DOHH2 (cell line): Measurements from ENCODE around the gene TPPP2.

Experiments used
- H3F3A ChIP-seq: fragments of 200-600 bp; sonication (generic), shearing (Covaris generic); 2 replicates; pipeline ENCODE4 v1.6.0; 2016; ENCODE audit warnings: antibody characterized with exemption, mild to moderate bottlenecking; ENCODE audit not compliant: control insufficient read depth, insufficient read depth
- H3K27ac ChIP-seq: fragments of 200-600 bp; sonication (generic); 2 replicates; pipeline ENCODE4 v1.5.1; 2014; ENCODE audit warnings: low read depth, mild to moderate bottlenecking, low read length, moderate library complexity
- H3K27me3 ChIP-seq: fragments of 200-600 bp; sonication (generic); 2 replicates; pipeline ENCODE4 v1.6.1; 2014; ENCODE audit warnings: mild to moderate bottlenecking, low read length, mixed read lengths; ENCODE audit not compliant: control insufficient read depth
- H3K36me3 ChIP-seq: fragments of 200-600 bp; sonication (generic); 2 replicates; pipeline ENCODE4 v1.6.1; 2014; ENCODE audit warnings: mild to moderate bottlenecking, low read length, moderate library complexity, mixed read lengths; ENCODE audit not compliant: control insufficient read depth
- H3K4me1 ChIP-seq: fragments of 200-600 bp; sonication (generic); 2 replicates; pipeline ENCODE4 v1.6.1; 2014; ENCODE audit warnings: mild to moderate bottlenecking, low read length, mixed read lengths; ENCODE audit not compliant: control insufficient read depth
- H3K4me2 ChIP-seq: fragments of 200-600 bp; sonication (generic); 2 replicates; pipeline ENCODE4 v1.6.0; 2014; ENCODE audit warnings: mild to moderate bottlenecking, low read length, moderate library complexity
- H3K4me3 ChIP-seq: fragments of 200-600 bp; sonication (generic); 2 replicates; pipeline ENCODE4 v1.5.1; 2014; ENCODE audit warnings: mild to moderate bottlenecking, low read length, mixed read lengths
- H3K79me2 ChIP-seq: fragments of 200-600 bp; sonication (generic); 2 replicates; pipeline ENCODE4 v1.6.1; 2014; ENCODE audit warnings: mild to moderate bottlenecking, low read length, mixed read lengths; ENCODE audit not compliant: control insufficient read depth
- H3K9me2 ChIP-seq: fragments of 200-600 bp; sonication (generic); replicated peaks from 2 replicates; pipeline ENCODE4 v1.6.1; 2014; ENCODE audit warnings: mild to moderate bottlenecking, low read length, mixed read lengths; ENCODE audit not compliant: control insufficient read depth
- H3K9me3 ChIP-seq: fragments of 200-600 bp; sonication (generic); 2 replicates; pipeline ENCODE4 v1.6.1; 2014; ENCODE audit warnings: antibody characterized with exemption, low read length, mixed read lengths; ENCODE audit not compliant: control insufficient read depth, insufficient read depth
- H4K20me1 ChIP-seq: fragments of 200-600 bp; sonication (generic); 2 replicates; pipeline ENCODE4 v1.6.0; 2014; ENCODE audit warnings: low read depth, mild to moderate bottlenecking, antibody characterized with exemption, low read length, moderate library complexity; ENCODE audit not compliant: control insufficient read depth, insufficient read depth
- EZH2phosphoT487 ChIP-seq: fragments of 200-600 bp; sonication (generic); IDR thresholded peaks from 2 replicates; pipeline ENCODE4 v1.6.1; 2017; ENCODE audit warnings: borderline replicate concordance, mild to moderate bottlenecking, antibody characterized with exemption, low read length, moderate library complexity, mixed read lengths
- TF ChIP-seq, protein P1 (sequence below): fragments of 200-600 bp; sonication (generic); IDR thresholded peaks from one replicate; pipeline ENCODE4 v1.5.1; 2014; ENCODE audit warnings: antibody characterized with exemption, mild to moderate bottlenecking, low read depth, low read length; ENCODE audit not compliant: poor library complexity, severe bottlenecking

The TPPP2 gene

DNA sequence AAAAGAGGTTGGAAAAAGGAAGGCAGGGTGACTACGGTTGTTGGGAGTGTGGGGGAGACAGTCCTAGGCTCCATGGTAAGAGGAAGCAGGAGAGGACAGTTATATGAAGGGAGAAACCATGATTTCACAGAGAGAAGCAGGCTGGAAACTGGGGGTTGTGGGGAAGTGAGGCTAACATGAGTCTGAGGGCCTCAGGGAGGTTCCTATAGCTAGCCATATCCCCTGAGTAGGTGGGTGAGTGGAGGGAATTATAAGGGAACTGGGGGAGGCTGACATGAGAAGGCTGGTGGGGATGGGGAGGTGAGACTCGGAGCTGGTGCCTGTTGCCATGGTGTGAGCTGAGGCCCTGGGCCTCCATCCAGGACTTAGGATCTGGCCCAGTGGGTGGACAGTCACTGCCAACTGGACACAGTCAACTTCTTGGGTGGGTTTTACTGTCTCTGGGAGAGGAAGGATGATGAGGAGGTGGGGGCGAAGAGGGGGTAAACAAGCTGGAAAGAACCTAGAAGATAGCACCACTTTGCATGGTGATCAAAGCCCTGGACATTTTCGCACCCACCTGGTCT is 3.2 kb downstream of the TPPP2 start:
- Histone ChIP-seq H3K27me3 (peaks cover 29% of the 10 kb centered on the region), H4K20me1 (no peaks in the 10 kb centered on the region), H3K4me2 (no peak overlapping the region), H3K4me1 (no peaks in the 10 kb centered on the region), H3K9me2 (no peaks in the 10 kb centered on the region), H3K36me3 (no peaks in the 10 kb centered on the region), H3K9me3 (no peaks in the 10 kb centered on the region), H3F3A (no peaks in the 10 kb centered on the region), H3K79me2 (no peaks in the 10 kb centered on the region), H3K27ac (no peak overlapping the region), H3K4me3 (no peak overlapping the region)
- TF ChIP-seq, protein P1, sequence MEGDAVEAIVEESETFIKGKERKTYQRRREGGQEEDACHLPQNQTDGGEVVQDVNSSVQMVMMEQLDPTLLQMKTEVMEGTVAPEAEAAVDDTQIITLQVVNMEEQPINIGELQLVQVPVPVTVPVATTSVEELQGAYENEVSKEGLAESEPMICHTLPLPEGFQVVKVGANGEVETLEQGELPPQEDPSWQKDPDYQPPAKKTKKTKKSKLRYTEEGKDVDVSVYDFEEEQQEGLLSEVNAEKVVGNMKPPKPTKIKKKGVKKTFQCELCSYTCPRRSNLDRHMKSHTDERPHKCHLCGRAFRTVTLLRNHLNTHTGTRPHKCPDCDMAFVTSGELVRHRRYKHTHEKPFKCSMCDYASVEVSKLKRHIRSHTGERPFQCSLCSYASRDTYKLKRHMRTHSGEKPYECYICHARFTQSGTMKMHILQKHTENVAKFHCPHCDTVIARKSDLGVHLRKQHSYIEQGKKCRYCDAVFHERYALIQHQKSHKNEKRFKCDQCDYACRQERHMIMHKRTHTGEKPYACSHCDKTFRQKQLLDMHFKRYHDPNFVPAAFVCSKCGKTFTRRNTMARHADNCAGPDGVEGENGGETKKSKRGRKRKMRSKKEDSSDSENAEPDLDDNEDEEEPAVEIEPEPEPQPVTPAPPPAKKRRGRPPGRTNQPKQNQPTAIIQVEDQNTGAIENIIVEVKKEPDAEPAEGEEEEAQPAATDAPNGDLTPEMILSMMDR: no peak
- TF ChIP-seq EZH2phosphoT487: no peak

DNA sequence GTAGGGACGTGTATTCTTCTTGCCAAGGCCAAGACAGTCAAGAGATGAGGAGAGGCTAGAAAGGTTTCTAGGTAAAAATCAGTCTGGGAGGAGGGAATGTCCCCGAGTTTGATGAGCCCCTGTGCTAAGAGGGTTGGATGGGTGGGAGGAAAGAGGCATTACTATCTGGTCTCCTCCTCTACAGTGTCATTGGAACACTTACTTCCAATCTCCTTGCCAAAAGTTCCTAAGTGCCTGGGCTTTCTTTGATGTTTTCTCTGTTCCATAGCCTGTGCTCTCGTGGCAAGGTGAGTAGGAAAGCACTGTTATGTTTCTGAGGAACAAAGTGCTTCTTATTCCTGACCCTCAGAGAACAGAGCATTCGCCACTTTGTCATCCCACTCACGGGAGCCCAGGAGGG is 4.7 kb downstream of the TPPP2 start, which contains the start of gene RNASE13:
RNASE13 (minus strand) TSS at position 101 of the 400 bp plus-strand sequence. CDS start 519 bp downstream, outside the sequence.
- no peak within 1 kb of the TSS for H3K4me3 ChIP-seq
- H3K4me2 ChIP-seq: no peak within 1 kb of the TSS
- no peak within 1 kb of the TSS for H3K27ac ChIP-seq

DNA sequence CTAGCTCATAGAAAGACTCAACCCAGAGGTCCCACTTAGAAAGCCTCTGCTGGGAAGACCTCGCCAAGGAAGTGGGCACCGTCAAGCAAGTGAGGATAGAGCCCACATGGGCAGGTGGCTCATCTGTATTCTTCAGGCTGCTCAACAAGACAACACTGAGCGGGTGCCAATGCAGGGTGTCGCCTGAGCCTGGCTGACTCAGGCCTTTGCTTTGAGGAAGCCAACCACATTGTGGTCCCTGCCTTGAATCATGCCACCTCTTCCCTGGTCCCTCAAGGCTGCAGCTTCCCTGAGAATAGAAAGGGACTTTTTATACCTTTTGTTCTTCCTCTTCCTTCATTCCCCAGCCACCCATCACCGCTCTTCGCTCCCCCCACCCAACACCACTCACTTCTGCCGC is 6.7 kb downstream of the TPPP2 start:
- no peaks in the 10 kb centered on the region for H3K9me3 ChIP-seq
- H3K79me2 ChIP-seq: no peaks in the 10 kb centered on the region
- no peaks in the 10 kb centered on the region for H4K20me1 ChIP-seq
- peaks cover 27% of the 10 kb centered on the region for H3K27me3 ChIP-seq
- H3F3A ChIP-seq: no peaks in the 10 kb centered on the region
- no peak overlapping the region for H3K27ac ChIP-seq
- TF ChIP-seq, protein P1: no peak
- no peak for TF ChIP-seq EZH2phosphoT487
- H3K4me2 ChIP-seq: no peak overlapping the region
- H3K36me3 ChIP-seq: no peaks in the 10 kb centered on the region
- no peak overlapping the region for H3K4me3 ChIP-seq
- H3K9me2 ChIP-seq: no peaks in the 10 kb centered on the region
- no peaks in the 10 kb centered on the region for H3K4me1 ChIP-seq

More for the DNA sequence above, 4.7 kb downstream of the TPPP2 start, which contains the start of gene RNASE13:
- Histone ChIP-seq H3K9me2 (no peaks in the 10 kb centered on the region), H3K36me3 (no peaks in the 10 kb centered on the region), H3K4me1 (no peaks in the 10 kb centered on the region), H3F3A (no peaks in the 10 kb centered on the region), H3K9me3 (no peaks in the 10 kb centered on the region), H3K79me2 (no peaks in the 10 kb centered on the region), H3K27me3 (peaks cover 29% of the 10 kb centered on the region), H4K20me1 (no peaks in the 10 kb centered on the region)
- TF ChIP-seq, protein P1: no peak
- TF ChIP-seq EZH2phosphoT487: no peak
